K562 (cell line): Measurements from ENCODE around the gene ZNF839. TPM values are rescaled to one million over a fixed set of nuclear protein-coding genes. Genes with fewer than 3 reads are reported as not detected.

Source experiments
- ATAC-seq: fragments of 200-7000 bp; cut with Tn5 transposase; 3 replicates; pipeline ENCODE4 v1.9.1; 2020; ENCODE audit warnings: moderate library complexity
- BruUV-seq: library from RNA; stranded (reverse); fragments of 400-500 nt; replicated peaks from 2 replicates; lab custom pipeline; 2021; lab: Mats Ljungman, UMichigan
- CTCF ChIA-PET: fragments of 300-600 bp; formaldehyde crosslinking; extraction: SDS; loops from one replicate; lab custom pipeline; 2021; ENCODE audit warnings: low intra/inter-chr PET ratio; lab: Yijun Ruan, JAX
- POLR2A ChIA-PET: fragments of 300-600, 350-650 bp; sonication (Branson Sonifier 250); formaldehyde crosslinking; extraction: SDS; loops from one replicate; lab custom pipeline; 2021; ENCODE audit warnings: antibody characterized with exemption, inconsistent platforms; lab: Yijun Ruan, JAX
- DNase-seq, 4 experiments: peaks; one replicate each; pipeline versions ENCODE4 v3.0.0 to v3.0.0-alpha.2; 2011 to 2018; ENCODE audit warnings: low spot score in 3 of 4, mixed read lengths in 3 of 4; ENCODE audit errors: extremely low read depth in 1 of 4
- FAIRE-seq: peaks from 2 replicates; lab custom pipeline; 2011; peaks lifted over from hg19 to GRCh38; lab: Jason Lieb, UNC
- H2AFZ ChIP-seq: 2 replicates; pipeline ENCODE4 v1.6.0; 2011; ENCODE audit warnings: low read depth, low read length, control low read depth, inconsistent platforms
- H3K27ac ChIP-seq: fragments of 200-600 bp; 3 replicates; pipeline ENCODE4 v1.8.0; 2011; ENCODE audit warnings: low read depth, mild to moderate bottlenecking, control low read depth, inconsistent platforms, low read length, moderate library complexity, mixed read lengths; ENCODE audit errors: extremely low read depth
- H3K27me3 ChIP-seq, 2 experiments: fragments of 300-600 bp in 1 of 2; 2 replicates in 1 of 2; 3 replicates in 1 of 2; pipeline versions ENCODE4 v1.6.0 to v1.8.0; 2011; ENCODE audit warnings: inconsistent platforms in 2 of 2, low read length in 2 of 2, mild to moderate bottlenecking in 1 of 2, mixed read lengths in 1 of 2, moderate library complexity in 1 of 2; ENCODE audit not compliant: control insufficient read depth in 2 of 2, insufficient read depth in 2 of 2
- H3K36me3 ChIP-seq: fragments of 300-600 bp; 3 replicates; pipeline ENCODE4 v1.8.0; 2011; ENCODE audit warnings: mild to moderate bottlenecking, low read length, inconsistent platforms; ENCODE audit not compliant: control insufficient read depth, insufficient read depth
- H3K4me1 ChIP-seq, 2 experiments: fragments of 200-600 bp in 1 of 2; replicated peaks in 1 of 2; 2 replicates in 1 of 2; 3 replicates in 1 of 2; pipeline versions ENCODE4 v1.5.1 to v1.8.0; 2011; ENCODE audit warnings: inconsistent platforms in 2 of 2, low read length in 2 of 2, mild to moderate bottlenecking in 1 of 2, mixed read lengths in 1 of 2, moderate library complexity in 1 of 2; ENCODE audit not compliant: control insufficient read depth in 2 of 2, insufficient read depth in 2 of 2
- H3K4me2 ChIP-seq: 2 replicates; pipeline ENCODE4 v1.6.1; 2011; ENCODE audit warnings: low read length, control low read depth, inconsistent platforms, mixed read lengths; ENCODE audit not compliant: insufficient read depth
- H3K4me3 ChIP-seq: fragments of 200-600 bp; sonication (generic), shearing (Covaris generic); 2 replicates; pipeline ENCODE4 v1.5.1; 2016; ENCODE audit warnings: control low read depth, inconsistent platforms
- H3K79me2 ChIP-seq: fragments of 200-600 bp; 3 replicates; pipeline ENCODE4 v1.8.0; 2011; ENCODE audit warnings: low read length, inconsistent platforms; ENCODE audit not compliant: control insufficient read depth, insufficient read depth
- H3K9ac ChIP-seq, 2 experiments: 2 replicates each; pipeline versions ENCODE4 v1.6.0 to v1.6.1; 2011; ENCODE audit warnings: low read depth in 2 of 2, low read length in 2 of 2, control low read depth in 1 of 2, inconsistent platforms in 1 of 2, mild to moderate bottlenecking in 1 of 2, mixed read lengths in 1 of 2; ENCODE audit not compliant: insufficient read depth in 1 of 2
- H3K9me1 ChIP-seq: one replicate; pipeline ENCODE4 v1.6.0; 2011; ENCODE audit warnings: inconsistent platforms, mild to moderate bottlenecking, low read length, moderate library complexity; ENCODE audit not compliant: control insufficient read depth, insufficient read depth
- H3K9me3 ChIP-seq: replicated peaks from 2 replicates; pipeline ENCODE4 v1.5.1; 2011; ENCODE audit warnings: low read depth, low read length, inconsistent platforms; ENCODE audit not compliant: control insufficient read depth, insufficient read depth
- H4K20me1 ChIP-seq: replicated peaks from 2 replicates; pipeline ENCODE4 v1.6.1; 2011; ENCODE audit warnings: low read length, inconsistent platforms, mixed read lengths; ENCODE audit not compliant: control insufficient read depth, insufficient read depth
- CXXC5 ChIP-seq: fragments of 250-450 bp; sonication (Bioruptor Pico); IDR thresholded peaks from 2 replicates; pipeline ENCODE4 v1.8.0; 2022; ENCODE audit warnings: inconsistent platforms, mild to moderate bottlenecking, moderate library complexity
- FOXA3 ChIP-seq, 2 experiments: fragments of 450-650 bp in 1 of 2; sonication (generic) in 1 of 2; formaldehyde crosslinking; IDR thresholded peaks in 1 of 2; conservative IDR thresholded peaks in 1 of 2; 2 replicates each; pipeline versions ENCODE4 v1.4.0 to v1.8.0; 2020 to 2022; ENCODE audit warnings: mild to moderate bottlenecking in 2 of 2, missing genetic modification reagents in 1 of 2
- FUS ChIP-seq: fragments of 200-400 bp; formaldehyde crosslinking; optimal IDR thresholded peaks from 2 replicates; pipeline ENCODE3; 2017; ENCODE audit warnings: low read depth, low read length
- IFI16 ChIP-seq: fragments of 250-450 bp; sonication (Bioruptor Pico); IDR thresholded peaks from 2 replicates; pipeline ENCODE4 v2.1.2; 2022; ENCODE audit warnings: mild to moderate bottlenecking, inconsistent platforms
- KAT8 ChIP-seq: fragments of 450-650 bp; IDR thresholded peaks from 2 replicates; pipeline ENCODE4 v1.6.1; 2016; ENCODE audit warnings: low read depth, mild to moderate bottlenecking
- SREBF1 ChIP-seq: fragments of 150-350 bp; IDR thresholded peaks from 2 replicates; pipeline ENCODE4 v1.6.1; 2014; ENCODE audit warnings: antibody characterized with exemption, low read depth, low read length, borderline replicate concordance
- ZNF3 ChIP-seq: fragments of 250-450 bp; sonication (Bioruptor Pico); IDR thresholded peaks from 2 replicates; pipeline ENCODE4 v1.5.0; 2021; ENCODE audit warnings: mild to moderate bottlenecking, moderate library complexity
- ZNF79 ChIP-seq: fragments of 250-450 bp; sonication (Bioruptor Pico); IDR thresholded peaks from 2 replicates; pipeline ENCODE4 v1.4.0; 2020; ENCODE audit warnings: low read depth, mild to moderate bottlenecking, moderate library complexity
- WGBS: fragments of 100-300 bp; shearing (Covaris generic); methylation state at CpG from one replicate; pipeline ENCODE4 v1.1.6; 2016; ENCODE audit warnings: low coverage, mixed read lengths; ENCODE audit not compliant: insufficient coverage; ENCODE audit errors: missing lambda C conversion rate; 5-methylcytosine and 5-hydroxymethylcytosine counted together
- in situ Hi-C: fragments of 300-500 bp; cut with MboI; formaldehyde crosslinking; loops from 4 replicates; pipeline ENCODE4 v1.15.0; 2018; ENCODE audit warnings: inconsistent platforms, mixed read lengths
- intact Hi-C: fragments of 100-400 bp; cut with micrococcal nuclease; formaldehyde crosslinking; loops from 2 replicates; pipeline ENCODE4 v1.14.2; 2022
- polyA plus RNA-seq, 8 experiments: library from polyadenylated mRNA; depleted of rRNA in 4 of 8; stranded (reverse) in 5 of 8; unstranded in 3 of 8; fragments of >200 nt; fragmentation: Nextera tagmentation in 2 of 8; fragmentation: Illumina TruSeq in 1 of 8; extraction: Ambion mirVana in 2 of 8; extraction: Trizol in 1 of 8; gene quantifications; 2 replicates each; pipeline versions ENCODE4 v1.2.1 to v1.2.3, GENCODE V29; 2011 to 2014; ENCODE audit warnings: inconsistent platforms in 1 of 8, missing spikeins in 1 of 8
- total RNA-seq, 7 experiments: library from RNA; depleted of rRNA in 6 of 7; stranded (reverse); fragments of >200 nt in 6 of 7; fragmentation: Illumina TruSeq in 2 of 7; extraction: Trizol in 2 of 7; gene quantifications; 2 replicates each; pipeline versions ENCODE4 v1.2.1 to v1.2.3, GENCODE V29; 2011 to 2021; ENCODE audit warnings: low replicate concordance in 1 of 7
- TF ChIP-seq, protein P1 (sequence below): fragments of 450-650 bp; IDR thresholded peaks from 2 replicates; pipeline ENCODE4 v1.7.1; 2018; ENCODE audit warnings: mild to moderate bottlenecking, low read depth; ENCODE audit not compliant: partially characterized antibody
- TF ChIP-seq, protein P2 (sequence below): IDR thresholded peaks from 3 replicates; pipeline ENCODE4 v1.6.1; 2011; ENCODE audit warnings: borderline replicate concordance, mild to moderate bottlenecking; ENCODE audit not compliant: insufficient read length, insufficient read depth
- TF ChIP-seq, protein P3 (sequence below): fragments of 250-450 bp; sonication (Bioruptor Pico); IDR thresholded peaks from 2 replicates; pipeline ENCODE4 v1.8.0; 2022; ENCODE audit warnings: inconsistent platforms
- TF ChIP-seq, protein P4 (sequence below): fragments of 450-650 bp; formaldehyde crosslinking; IDR thresholded peaks from 2 replicates; pipeline ENCODE4 v1.4.0; 2020; ENCODE audit warnings: mild to moderate bottlenecking, mixed read lengths

The ZNF839 gene
- total and polyA plus RNA-seq, 9 of the 15 experiments (the other 6 are each of a cell fraction or from before 2014, with no cell fraction given), result 0.42 to 8.4 (median 5.7) TPM

DNA sequence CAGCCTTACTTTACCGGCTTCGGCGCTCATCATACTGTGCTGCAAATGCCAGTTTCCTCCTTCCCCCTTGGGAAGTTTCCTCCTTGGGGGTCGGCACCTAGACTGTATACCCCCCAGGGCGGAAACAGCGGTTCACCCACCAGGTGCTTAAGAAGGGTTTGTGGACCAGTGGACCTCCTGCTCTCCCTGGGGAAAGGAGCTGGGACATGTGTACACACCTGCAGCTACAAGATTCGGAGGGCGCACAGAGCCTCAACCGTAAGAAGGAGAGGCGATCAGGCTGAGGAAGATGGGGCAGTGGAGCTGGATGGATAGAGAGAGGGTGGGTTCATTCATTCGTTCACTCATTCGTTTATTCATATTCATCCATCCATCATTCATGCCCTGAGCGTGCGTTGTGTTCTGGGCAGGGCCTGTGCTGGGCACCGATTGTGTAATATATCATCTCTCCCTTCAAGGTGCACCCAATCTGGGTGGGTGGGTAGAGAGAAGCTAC lies 717 bp upstream of the ZNF839 start (continued):
- TF ChIP-seq, protein P1, sequence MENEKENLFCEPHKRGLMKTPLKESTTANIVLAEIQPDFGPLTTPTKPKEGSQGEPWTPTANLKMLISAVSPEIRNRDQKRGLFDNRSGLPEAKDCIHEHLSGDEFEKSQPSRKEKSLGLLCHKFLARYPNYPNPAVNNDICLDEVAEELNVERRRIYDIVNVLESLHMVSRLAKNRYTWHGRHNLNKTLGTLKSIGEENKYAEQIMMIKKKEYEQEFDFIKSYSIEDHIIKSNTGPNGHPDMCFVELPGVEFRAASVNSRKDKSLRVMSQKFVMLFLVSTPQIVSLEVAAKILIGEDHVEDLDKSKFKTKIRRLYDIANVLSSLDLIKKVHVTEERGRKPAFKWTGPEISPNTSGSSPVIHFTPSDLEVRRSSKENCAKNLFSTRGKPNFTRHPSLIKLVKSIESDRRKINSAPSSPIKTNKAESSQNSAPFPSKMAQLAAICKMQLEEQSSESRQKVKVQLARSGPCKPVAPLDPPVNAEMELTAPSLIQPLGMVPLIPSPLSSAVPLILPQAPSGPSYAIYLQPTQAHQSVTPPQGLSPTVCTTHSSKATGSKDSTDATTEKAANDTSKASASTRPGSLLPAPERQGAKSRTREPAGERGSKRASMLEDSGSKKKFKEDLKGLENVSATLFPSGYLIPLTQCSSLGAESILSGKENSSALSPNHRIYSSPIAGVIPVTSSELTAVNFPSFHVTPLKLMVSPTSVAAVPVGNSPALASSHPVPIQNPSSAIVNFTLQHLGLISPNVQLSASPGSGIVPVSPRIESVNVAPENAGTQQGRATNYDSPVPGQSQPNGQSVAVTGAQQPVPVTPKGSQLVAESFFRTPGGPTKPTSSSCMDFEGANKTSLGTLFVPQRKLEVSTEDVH, result no peak
- TF ChIP-seq, protein P2, sequence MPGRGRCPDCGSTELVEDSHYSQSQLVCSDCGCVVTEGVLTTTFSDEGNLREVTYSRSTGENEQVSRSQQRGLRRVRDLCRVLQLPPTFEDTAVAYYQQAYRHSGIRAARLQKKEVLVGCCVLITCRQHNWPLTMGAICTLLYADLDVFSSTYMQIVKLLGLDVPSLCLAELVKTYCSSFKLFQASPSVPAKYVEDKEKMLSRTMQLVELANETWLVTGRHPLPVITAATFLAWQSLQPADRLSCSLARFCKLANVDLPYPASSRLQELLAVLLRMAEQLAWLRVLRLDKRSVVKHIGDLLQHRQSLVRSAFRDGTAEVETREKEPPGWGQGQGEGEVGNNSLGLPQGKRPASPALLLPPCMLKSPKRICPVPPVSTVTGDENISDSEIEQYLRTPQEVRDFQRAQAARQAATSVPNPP, result no peak
- no peak for TF ChIP-seq FUS
- no peak for TF ChIP-seq CXXC5 (CRISPR knock-in tag)

DNA sequence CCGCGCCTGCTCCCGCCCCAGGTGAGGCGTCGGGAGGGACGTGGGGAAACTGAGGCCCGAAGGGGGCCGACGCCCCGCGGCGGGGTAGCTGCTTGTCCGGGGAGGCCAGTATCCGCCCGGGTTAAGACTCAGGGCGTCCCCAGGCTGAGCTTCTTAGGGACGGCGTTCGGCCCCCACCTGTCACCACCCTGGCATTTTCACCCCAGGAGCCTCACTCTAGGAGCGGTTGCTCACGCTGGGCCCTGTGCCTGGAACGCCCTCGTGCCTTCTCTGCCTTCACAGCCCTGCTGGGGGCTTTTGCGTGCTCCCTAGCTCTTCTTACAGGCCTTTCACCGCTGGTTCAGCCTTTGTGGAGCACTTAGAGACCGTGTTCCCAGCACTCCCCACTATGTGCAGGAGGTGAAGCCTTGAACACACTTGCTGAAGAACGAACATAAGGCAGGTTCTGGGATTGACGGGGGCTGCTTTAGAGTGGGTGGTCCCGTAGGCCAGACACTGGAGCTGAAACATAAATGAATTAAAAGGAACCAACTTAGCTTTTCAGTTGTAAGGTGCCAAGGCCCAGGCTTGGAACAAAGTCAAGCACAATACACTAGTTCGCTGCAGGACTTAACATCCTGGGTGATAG lies 601 bp downstream of the ZNF839 start:
- ATAC-seq, result no peak
- peaks cover 20 to 21% of the 10 kb centered on the region in 2 experiments; a peak in 4 of 5 replicates for H3K4me1 ChIP-seq
- TF ChIP-seq ZNF79 (CRISPR knock-in tag) (no peak), FOXA3 (CRISPR knock-in tag; conservative IDR thresholded peaks at IDR 0.05 in 1 of 2, IDR thresholded peaks at IDR 0.05 in 1 of 2) (0 out of 4 replicates have a peak, but pooled peaks of 1 of the 2 experiments have one; percentile 31), IFI16 (CRISPR knock-in tag) (no peak), SREBF1 (no peak), ZNF3 (CRISPR knock-in tag) (no peak), KAT8 (no peak)
- TF ChIP-seq, protein P3, sequence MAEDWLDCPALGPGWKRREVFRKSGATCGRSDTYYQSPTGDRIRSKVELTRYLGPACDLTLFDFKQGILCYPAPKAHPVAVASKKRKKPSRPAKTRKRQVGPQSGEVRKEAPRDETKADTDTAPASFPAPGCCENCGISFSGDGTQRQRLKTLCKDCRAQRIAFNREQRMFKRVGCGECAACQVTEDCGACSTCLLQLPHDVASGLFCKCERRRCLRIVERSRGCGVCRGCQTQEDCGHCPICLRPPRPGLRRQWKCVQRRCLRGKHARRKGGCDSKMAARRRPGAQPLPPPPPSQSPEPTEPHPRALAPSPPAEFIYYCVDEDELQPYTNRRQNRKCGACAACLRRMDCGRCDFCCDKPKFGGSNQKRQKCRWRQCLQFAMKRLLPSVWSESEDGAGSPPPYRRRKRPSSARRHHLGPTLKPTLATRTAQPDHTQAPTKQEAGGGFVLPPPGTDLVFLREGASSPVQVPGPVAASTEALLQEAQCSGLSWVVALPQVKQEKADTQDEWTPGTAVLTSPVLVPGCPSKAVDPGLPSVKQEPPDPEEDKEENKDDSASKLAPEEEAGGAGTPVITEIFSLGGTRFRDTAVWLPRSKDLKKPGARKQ (CRISPR knock-in tag), result no peak
- TF ChIP-seq, protein P4, sequence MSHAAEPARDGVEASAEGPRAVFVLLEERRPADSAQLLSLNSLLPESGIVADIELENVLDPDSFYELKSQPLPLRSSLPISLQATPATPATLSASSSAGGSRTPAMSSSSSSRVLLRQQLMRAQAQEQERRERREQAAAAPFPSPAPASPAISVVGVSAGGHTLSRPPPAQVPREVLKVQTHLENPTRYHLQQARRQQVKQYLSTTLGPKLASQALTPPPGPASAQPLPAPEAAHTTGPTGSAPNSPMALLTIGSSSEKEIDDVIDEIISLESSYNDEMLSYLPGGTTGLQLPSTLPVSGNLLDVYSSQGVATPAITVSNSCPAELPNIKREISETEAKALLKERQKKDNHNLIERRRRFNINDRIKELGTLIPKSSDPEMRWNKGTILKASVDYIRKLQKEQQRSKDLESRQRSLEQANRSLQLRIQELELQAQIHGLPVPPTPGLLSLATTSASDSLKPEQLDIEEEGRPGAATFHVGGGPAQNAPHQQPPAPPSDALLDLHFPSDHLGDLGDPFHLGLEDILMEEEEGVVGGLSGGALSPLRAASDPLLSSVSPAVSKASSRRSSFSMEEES (CRISPR knock-in tag), result no peak

More for the DNA sequence above, 601 bp downstream of the ZNF839 start:
- H3K4me3 ChIP-seq, result peak overlapping the region; percentile 84
- POLR2A ChIA-PET, result interaction anchor here (0.6 kb wide), 1 partner anchor 325 kb away, joined by 3 read pairs; no protein-coding TSS in a partner anchor
- DNase-seq, result peak; percentile 19 to 63 (median 44)
- H3K9me1 ChIP-seq, result no peaks in the 10 kb centered on the region
- CTCF ChIA-PET, result no interaction called here
- peak overlapping the region; percentile 91 for H3K4me2 ChIP-seq
- no peak for FAIRE-seq
- H2AFZ ChIP-seq, result peak overlapping the region; percentile 44
- H3K9ac ChIP-seq, result peak overlapping the region; percentile 91 to 97
- H3K27ac ChIP-seq, result peak overlapping the region; percentile 76
- no peaks in the 10 kb centered on the region for H3K27me3 ChIP-seq
- in situ Hi-C loops, result loop anchor here (10.0 kb wide), 1 partner anchor 195 kb away; no protein-coding TSS in a partner anchor
- peaks cover 14% of the 10 kb centered on the region; the same call in 2 of the 3 replicates for H3K36me3 ChIP-seq
- no peaks in the 10 kb centered on the region for H4K20me1 ChIP-seq
- H3K9me3 ChIP-seq, result no peaks in the 10 kb centered on the region
- intact Hi-C loops, result no loop called here
- peaks cover 15% of the 10 kb centered on the region for H3K79me2 ChIP-seq
- no TSS peak for BruUV-seq
- 6% methylated on average over 12 of the region's 30 CpGs for WGBS
